Memory B cell (primary cell): ENCODE results near the gene CELF1.

Experiments used
- ATAC-seq: fragments of 150-1000 bp; cut with Tn5 transposase; 2 replicates; pipeline ENCODE4 v1.10.0; 2021; ENCODE audit warnings: low read depth, mild to moderate bottlenecking, moderate library complexity
- DNase-seq, 2 donors: peaks; one replicate each; pipeline ENCODE4 v3.0.0; 2022; ENCODE audit warnings: low spot score in 2 of 2
- H3K27ac Mint-ChIP-seq: one replicate; pipeline ENCODE4 v1.8.0; 2022; ENCODE audit warnings: mild to moderate bottlenecking, moderate library complexity, mixed read lengths
- H3K27me3 Mint-ChIP-seq: one replicate; pipeline ENCODE4 v1.8.0; 2022; ENCODE audit warnings: mixed read lengths
- H3K36me3 Mint-ChIP-seq: one replicate; pipeline ENCODE4 v1.8.0; 2022; ENCODE audit warnings: mild to moderate bottlenecking, mixed read lengths
- H3K4me1 Mint-ChIP-seq: one replicate; pipeline ENCODE4 v1.8.0; 2022; ENCODE audit warnings: mixed read lengths
- H3K4me3 Mint-ChIP-seq: one replicate; pipeline ENCODE4 v1.8.0; 2022; ENCODE audit warnings: mild to moderate bottlenecking, moderate library complexity, mixed read lengths
- H3K9me3 Mint-ChIP-seq: one replicate; pipeline ENCODE4 v1.8.0; 2022; ENCODE audit warnings: mixed read lengths

Gene CELF1

GRCh38 chr11:47518212-47518964 is 34.5 kb downstream of the CELF1 start:
- H3K27ac Mint-ChIP-seq = peak overlapping the region; percentile 75
- no peaks in the 10 kb centered on the region for H3K9me3 Mint-ChIP-seq
- no peak for DNase-seq
- ATAC-seq = peak; percentile 23
- H3K4me3 Mint-ChIP-seq = peak overlapping the region; percentile 3
- H3K27me3 Mint-ChIP-seq = no peaks in the 10 kb centered on the region
- H3K36me3 Mint-ChIP-seq = peaks cover 8% of the 10 kb centered on the region
- H3K4me1 Mint-ChIP-seq = peaks cover 33% of the 10 kb centered on the region

- Mint-ChIP-seq H3K9me3 (no peaks in the 10 kb centered on the region), H3K4me3 (no peak overlapping the region), H3K4me1 (peaks cover 30% of the 10 kb centered on the region), H3K27me3 (no peaks in the 10 kb centered on the region), H3K27ac (peak overlapping the region; percentile 75), H3K36me3 (peaks cover 8% of the 10 kb centered on the region)
- DNase-seq = no peak
- no peak for ATAC-seq
Measured at GRCh38 chr11:47516984-47517853, 35.7 kb downstream of the CELF1 start.

GRCh38 chr11:47516155-47516554 is 36.8 kb downstream of the CELF1 start:
- Mint-ChIP-seq H3K36me3 (peaks cover 8% of the 10 kb centered on the region), H3K27me3 (no peaks in the 10 kb centered on the region), H3K4me3 (no peak overlapping the region), H3K4me1 (peaks cover 32% of the 10 kb centered on the region), H3K9me3 (no peaks in the 10 kb centered on the region), H3K27ac (peak overlapping the region; percentile 28)
- no peak for ATAC-seq
- no peak for DNase-seq

GRCh38 chr11:47514825-47515647 is 37.9 kb downstream of the CELF1 start:
- H3K27ac Mint-ChIP-seq = peak overlapping the region; percentile 91
- peaks cover 6% of the 10 kb centered on the region for H3K36me3 Mint-ChIP-seq
- DNase-seq (no peak), ATAC-seq (peak; percentile 21)
- H3K4me1 Mint-ChIP-seq = peaks cover 29% of the 10 kb centered on the region
- H3K27me3 Mint-ChIP-seq = no peaks in the 10 kb centered on the region
- H3K4me3 Mint-ChIP-seq = peak overlapping the region; percentile 62
- H3K9me3 Mint-ChIP-seq = no peaks in the 10 kb centered on the region

GRCh38 chr11:47512701-47513100 is 40.2 kb downstream of the CELF1 start:
- Mint-ChIP-seq H3K36me3 (peaks cover 3% of the 10 kb centered on the region), H3K4me3 (no peak overlapping the region), H3K9me3 (no peaks in the 10 kb centered on the region)

GRCh38 chr11:47511917-47512316 is 41.0 kb downstream of the CELF1 start:
- peak overlapping the region; percentile 79 for H3K27ac Mint-ChIP-seq
- no peak overlapping the region for H3K4me3 Mint-ChIP-seq
- peaks cover 36% of the 10 kb centered on the region for H3K4me1 Mint-ChIP-seq
- DNase-seq = no peak
- ATAC-seq = no peak
- no peaks in the 10 kb centered on the region for H3K9me3 Mint-ChIP-seq
- H3K36me3 Mint-ChIP-seq = peaks cover 3% of the 10 kb centered on the region
- H3K27me3 Mint-ChIP-seq = no peaks in the 10 kb centered on the region

More at GRCh38 chr11:47512701-47513100, 40.2 kb downstream of the CELF1 start:
- DNase-seq = no peak
- Mint-ChIP-seq H3K4me1 (peaks cover 33% of the 10 kb centered on the region), H3K27me3 (no peaks in the 10 kb centered on the region), H3K27ac (peak overlapping the region; percentile 91)
- ATAC-seq = no peak

GRCh38 chr11:47510209-47510608 is 42.7 kb downstream of the CELF1 start:
- Mint-ChIP-seq H3K36me3 (peaks cover 1% of the 10 kb centered on the region), H3K4me3 (no peak overlapping the region), H3K4me1 (peaks cover 38% of the 10 kb centered on the region), H3K27ac (peak overlapping the region; percentile 79), H3K9me3 (no peaks in the 10 kb centered on the region), H3K27me3 (no peaks in the 10 kb centered on the region)
- no peak for DNase-seq
- no peak for ATAC-seq

- no peaks in the 10 kb centered on the region for H3K27me3 Mint-ChIP-seq
- peaks cover 33% of the 10 kb centered on the region for H3K4me1 Mint-ChIP-seq
- ATAC-seq (no peak), DNase-seq (no peak)
- peaks cover 3% of the 10 kb centered on the region for H3K36me3 Mint-ChIP-seq
- H3K9me3 Mint-ChIP-seq = no peaks in the 10 kb centered on the region
- H3K27ac Mint-ChIP-seq = peak overlapping the region; percentile 90
- H3K4me3 Mint-ChIP-seq = peak overlapping the region; percentile 55
Measured at GRCh38 chr11:47509077-47509536, 43.8 kb downstream of the CELF1 start.

- Mint-ChIP-seq H3K4me3 (peak overlapping the region; percentile 25), H3K9me3 (no peaks in the 10 kb centered on the region), H3K27me3 (no peaks in the 10 kb centered on the region), H3K4me1 (peaks cover 37% of the 10 kb centered on the region), H3K36me3 (peaks cover 3% of the 10 kb centered on the region), H3K27ac (peak overlapping the region; percentile 90)
- ATAC-seq (no peak), DNase-seq (no peak)
Measured at GRCh38 chr11:47508240-47508957, 44.5 kb downstream of the CELF1 start.

- Mint-ChIP-seq H3K9me3 (no peaks in the 10 kb centered on the region), H3K4me1 (peaks cover 43% of the 10 kb centered on the region), H3K27me3 (no peaks in the 10 kb centered on the region), H3K27ac (peak overlapping the region; percentile 90), H3K4me3 (peak overlapping the region; percentile 25), H3K36me3 (peaks cover 4% of the 10 kb centered on the region)
- DNase-seq (no peak), ATAC-seq (peak; percentile 30)
Measured at GRCh38 chr11:47507563-47508239, 45.2 kb downstream of the CELF1 start.

- ATAC-seq = peak; percentile 74
- H3K4me3 Mint-ChIP-seq = peak overlapping the region; percentile 14
- no peaks in the 10 kb centered on the region for H3K27me3 Mint-ChIP-seq
Measured at GRCh38 chr11:47506795-47507562, 46.0 kb downstream of the CELF1 start.

GRCh38 chr11:47506373-47506772 is 46.6 kb downstream of the CELF1 start:
- Mint-ChIP-seq H3K36me3 (peaks cover 6% of the 10 kb centered on the region), H3K27me3 (no peaks in the 10 kb centered on the region), H3K9me3 (no peaks in the 10 kb centered on the region), H3K27ac (peak overlapping the region; percentile 90), H3K4me1 (peaks cover 41% of the 10 kb centered on the region), H3K4me3 (no peak overlapping the region)
- no peak for ATAC-seq
- DNase-seq = no peak

More at GRCh38 chr11:47506795-47507562, 46.0 kb downstream of the CELF1 start:
- no peak for DNase-seq
- Mint-ChIP-seq H3K36me3 (peaks cover 6% of the 10 kb centered on the region), H3K9me3 (no peaks in the 10 kb centered on the region), H3K27ac (peak overlapping the region; percentile 90), H3K4me1 (peaks cover 43% of the 10 kb centered on the region)
